ENCODE data around the gene KLC1. TPM values are rescaled to one million over a fixed set of nuclear protein-coding genes. Genes with fewer than 3 reads are reported as not detected.
A peak's percentile ranks its signal among the peaks of the same experiment; 100 is the strongest.
"Not testable (repeated sequence)": the region's sequence is repeated elsewhere in the genome, so short reads cannot be mapped to it uniquely, and the experiment has no call there.

KLC1 gene
- total and polyA plus RNA-seq, 7 donors: 86.4 to 256 (median 150) TPM

DNA sequence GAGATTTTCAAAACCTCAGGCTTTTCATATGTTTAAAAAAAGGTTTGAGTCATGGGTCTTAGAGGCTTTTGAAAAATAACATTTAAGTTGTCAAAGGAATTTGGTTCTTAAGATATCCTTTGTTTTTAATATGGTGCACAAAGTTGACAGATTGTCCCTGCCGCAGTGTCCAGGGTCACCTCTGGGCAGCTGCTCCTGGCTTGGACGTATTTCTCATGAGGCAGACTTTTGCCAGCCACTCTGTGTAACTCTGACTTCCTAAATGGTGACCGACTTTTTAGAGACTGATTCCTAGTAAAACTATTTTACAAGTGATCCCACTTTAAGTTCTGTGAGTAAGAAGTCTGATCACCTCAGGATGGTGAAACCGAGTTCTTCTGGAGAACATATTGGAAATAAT is 58.7 kb downstream of the KLC1 start:
- TF ChIP-seq, protein P1, sequence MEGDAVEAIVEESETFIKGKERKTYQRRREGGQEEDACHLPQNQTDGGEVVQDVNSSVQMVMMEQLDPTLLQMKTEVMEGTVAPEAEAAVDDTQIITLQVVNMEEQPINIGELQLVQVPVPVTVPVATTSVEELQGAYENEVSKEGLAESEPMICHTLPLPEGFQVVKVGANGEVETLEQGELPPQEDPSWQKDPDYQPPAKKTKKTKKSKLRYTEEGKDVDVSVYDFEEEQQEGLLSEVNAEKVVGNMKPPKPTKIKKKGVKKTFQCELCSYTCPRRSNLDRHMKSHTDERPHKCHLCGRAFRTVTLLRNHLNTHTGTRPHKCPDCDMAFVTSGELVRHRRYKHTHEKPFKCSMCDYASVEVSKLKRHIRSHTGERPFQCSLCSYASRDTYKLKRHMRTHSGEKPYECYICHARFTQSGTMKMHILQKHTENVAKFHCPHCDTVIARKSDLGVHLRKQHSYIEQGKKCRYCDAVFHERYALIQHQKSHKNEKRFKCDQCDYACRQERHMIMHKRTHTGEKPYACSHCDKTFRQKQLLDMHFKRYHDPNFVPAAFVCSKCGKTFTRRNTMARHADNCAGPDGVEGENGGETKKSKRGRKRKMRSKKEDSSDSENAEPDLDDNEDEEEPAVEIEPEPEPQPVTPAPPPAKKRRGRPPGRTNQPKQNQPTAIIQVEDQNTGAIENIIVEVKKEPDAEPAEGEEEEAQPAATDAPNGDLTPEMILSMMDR (IDR thresholded peaks at IDR 0.05): no peak
- DNase-seq (no peak), ATAC-seq (peak in 3 of 4 donors; percentile 68 to 78 (median 73))
- Histone ChIP-seq H3K27me3 (ENCODE audit: insufficient read depth in 3 of 3, low read length in 2 of 3) (no peaks in the 10 kb centered on the region), H3K36me3 (ENCODE audit: insufficient read depth in 1 of 2, low read depth in 1 of 2) (peaks cover 8 to 96% of the 10 kb centered on the region in 2 donors), H3K4me1 (peaks cover 23% of the 10 kb centered on the region), H3K9me3 (no peaks in the 10 kb centered on the region), H3K4me3 (no peak overlapping the region), H3K27ac (peak overlapping the region; percentile 5)
- intact Hi-C loops (cut with DNase I): loop anchor here in 1 of 2 donors (5.0 kb wide), 1 partner anchor 35 kb away; no protein-coding TSS in a partner anchor
- 42 to 51% (median 46%) methylated on average over 4 of the region's 4 CpGs for WGBS, 3 donors

DNA sequence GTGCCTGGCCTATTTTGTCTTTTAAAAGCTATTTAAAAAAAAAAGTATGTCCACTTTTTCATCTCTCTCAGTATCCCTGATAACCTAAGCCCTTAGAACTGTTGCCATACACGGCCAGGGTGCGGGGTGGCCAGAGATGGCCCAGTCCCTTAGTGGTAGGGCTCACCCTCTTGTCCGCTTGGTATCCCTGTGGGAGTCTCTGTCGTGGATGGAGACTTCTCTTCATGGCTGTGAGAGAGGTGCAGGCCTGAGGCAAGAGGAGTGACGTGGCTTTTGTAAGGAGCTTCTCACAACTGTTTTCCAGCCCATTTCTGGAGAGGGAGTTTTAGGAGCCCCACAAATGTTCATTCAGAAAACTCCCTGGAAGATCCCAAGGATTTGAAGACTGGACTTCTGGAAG is 59.4 kb downstream of the KLC1 start:
- ATAC-seq (no peak), DNase-seq (no peak)
- H3K27me3 ChIP-seq (ENCODE audit: insufficient read depth in 3 of 3, low read length in 2 of 3): no peaks in the 10 kb centered on the region
- 91 to 94% (median 92%) methylated on average over 5 of the region's 5 CpGs for WGBS, 3 donors
- H3K36me3 ChIP-seq (ENCODE audit: insufficient read depth in 1 of 2, low read depth in 1 of 2): peaks cover 4 to 96% of the 10 kb centered on the region in 2 donors
- intact Hi-C loops (cut with DNase I): loop anchor here in 1 of 2 donors (5.0 kb wide), 1 partner anchor 36 kb away; no protein-coding TSS in a partner anchor
- no peak overlapping the region for H3K4me3 ChIP-seq
- TF ChIP-seq, protein P1 (IDR thresholded peaks at IDR 0.05): no peak
- no peak overlapping the region for H3K27ac ChIP-seq
- no peaks in the 10 kb centered on the region for H3K9me3 ChIP-seq
- H3K4me1 ChIP-seq: peaks cover 29% of the 10 kb centered on the region

DNA sequence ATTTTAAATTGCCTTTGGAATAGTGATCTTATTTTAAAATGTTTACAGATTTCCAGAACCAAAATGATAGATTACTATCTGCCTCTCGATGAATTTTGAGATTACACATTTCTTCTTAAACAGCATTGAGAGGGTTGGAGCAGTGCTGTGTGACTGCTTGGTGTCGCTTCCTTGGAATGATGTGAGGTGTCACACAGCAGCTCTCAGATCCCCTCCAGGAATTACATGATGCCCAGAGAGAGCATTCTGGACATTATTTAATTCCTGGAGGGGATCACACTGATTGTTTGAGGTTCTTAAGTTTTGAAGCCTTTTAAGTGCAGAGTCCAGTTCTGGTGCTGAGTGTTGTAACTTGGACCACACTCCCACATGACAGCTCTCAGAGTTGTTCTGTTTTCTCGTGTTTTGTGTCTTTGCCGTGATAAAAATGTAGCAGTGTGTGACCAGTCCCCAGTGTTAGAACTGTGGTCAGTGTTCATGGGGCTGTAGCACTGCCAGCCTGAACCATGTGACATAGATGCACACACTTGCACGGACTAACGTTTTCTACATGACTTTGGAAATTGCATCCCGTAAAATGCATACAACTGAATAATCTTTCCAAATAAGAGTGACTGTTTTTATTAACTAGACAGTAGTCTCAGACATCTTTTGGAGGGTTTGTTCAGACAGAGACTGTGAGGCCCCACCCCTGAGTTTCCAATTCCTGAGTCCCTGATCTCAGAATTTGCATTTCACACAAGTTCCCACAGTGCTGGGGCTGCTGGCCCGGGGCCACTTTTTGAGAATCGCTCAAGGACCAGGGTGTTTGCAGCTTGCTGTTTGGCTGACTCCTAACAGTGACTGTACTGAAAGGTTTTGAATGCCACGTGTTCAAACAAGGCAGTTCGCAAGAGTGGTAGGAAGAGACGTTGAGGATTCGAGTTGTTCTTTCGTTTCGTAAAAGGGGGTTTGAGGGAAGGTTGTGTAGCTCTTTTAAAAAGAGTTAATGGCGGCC is 60.2 kb downstream of the KLC1 start:
- WGBS, 3 donors: 71 to 79% (median 78%) methylated on average over 16 of the region's 16 CpGs
- Histone ChIP-seq H3K27ac (no peak overlapping the region), H3K27me3 (ENCODE audit: insufficient read depth in 3 of 3, low read length in 2 of 3) (no peaks in the 10 kb centered on the region), H3K4me1 (peaks cover 28% of the 10 kb centered on the region), H3K9me3 (no peaks in the 10 kb centered on the region), H3K4me3 (no peak overlapping the region), H3K36me3 (ENCODE audit: insufficient read depth in 1 of 2, low read depth in 1 of 2) (peaks cover 7 to 96% of the 10 kb centered on the region in 2 donors)
- TF ChIP-seq, protein P1 (IDR thresholded peaks at IDR 0.05): no peak
- ATAC-seq: no peak
- DNase-seq: no peak
- intact Hi-C loops (cut with DNase I): loop anchor here in 1 of 2 donors (5.0 kb wide), 1 partner anchor 37 kb away; no protein-coding TSS in a partner anchor

DNA sequence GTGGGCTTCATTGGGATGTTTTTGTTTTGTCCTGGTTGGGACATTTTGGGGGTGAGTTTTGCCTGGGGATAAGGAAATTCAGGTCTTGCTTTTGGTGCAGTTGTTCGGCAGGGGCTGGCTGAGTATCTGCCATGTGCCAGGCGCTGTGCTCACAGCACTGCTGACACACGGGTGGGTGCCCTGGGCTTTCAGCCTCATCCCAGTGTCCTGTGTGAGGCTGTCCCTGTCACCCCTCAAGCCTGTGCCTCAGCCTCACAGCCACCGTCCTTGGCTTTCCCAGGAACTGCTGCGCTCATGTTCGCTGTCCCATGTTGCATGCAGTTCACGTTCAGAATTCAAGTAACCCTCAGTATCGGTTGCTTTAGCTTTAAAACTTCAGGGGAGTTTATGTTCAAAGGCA is 61.3 kb downstream of the KLC1 start:
- H3K4me1 ChIP-seq: peaks cover 18% of the 10 kb centered on the region

DNA sequence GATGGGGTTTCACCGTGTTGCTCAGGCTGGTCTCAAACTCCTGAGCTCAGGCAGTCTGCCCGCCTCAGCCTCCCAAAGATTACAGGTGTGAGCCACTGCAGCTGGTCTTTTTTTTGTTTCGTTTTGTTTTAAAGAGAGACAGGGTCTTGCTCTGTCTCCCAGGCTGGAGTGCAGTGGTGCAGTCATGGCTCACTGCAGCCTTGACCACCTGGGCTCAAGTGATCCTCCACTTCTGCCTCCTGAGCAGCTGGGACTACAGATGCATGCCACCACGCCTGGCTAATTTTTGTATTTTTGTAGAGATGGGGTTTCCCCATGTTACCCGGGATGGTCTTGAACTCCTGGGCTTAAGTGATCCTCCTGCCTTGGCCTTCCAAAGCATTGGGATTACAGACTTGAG is 62.6 kb downstream of the KLC1 start:
- DNase-seq; intact Hi-C loops (cut with DNase I); ATAC-seq; H3K27me3 ChIP-seq (ENCODE audit: insufficient read depth in 3 of 3, low read length in 2 of 3); H3K27ac ChIP-seq; H3K9me3 ChIP-seq; H3K4me3 ChIP-seq: not testable (repeated sequence)
- peaks cover 25% of the 10 kb centered on the region for H3K4me1 ChIP-seq
- WGBS, 3 donors: 87 to 91% (median 91%) methylated on average over 5 of the region's 5 CpGs
- H3K36me3 ChIP-seq (ENCODE audit: insufficient read depth in 1 of 2, low read depth in 1 of 2): peaks cover 9 to 79% of the 10 kb centered on the region in 2 donors

More for the DNA sequence above, 61.3 kb downstream of the KLC1 start:
- intact Hi-C loops (cut with DNase I): no loop called here
- Histone ChIP-seq H3K27ac (no peak overlapping the region), H3K27me3 (ENCODE audit: insufficient read depth in 3 of 3, low read length in 2 of 3) (no peaks in the 10 kb centered on the region), H3K4me3 (no peak overlapping the region), H3K9me3 (no peaks in the 10 kb centered on the region), H3K36me3 (ENCODE audit: insufficient read depth in 1 of 2, low read depth in 1 of 2) (peaks cover 7 to 93% of the 10 kb centered on the region in 2 donors)
- 87 to 90% (median 88%) methylated on average over 8 of the region's 8 CpGs for WGBS, 3 donors
- DNase-seq (no peak), ATAC-seq (no peak)
- TF ChIP-seq, protein P1 (IDR thresholded peaks at IDR 0.05): no peak
